Stimulated activated CD8-positive, alpha-beta memory T cell treated with anti-CD3 and anti-CD28 coated beads, Interleukin-4, amount 100 ng/mL, for 4 hours (primary cell): Measurements from ENCODE around the gene GJA5.
"Not testable (repeated sequence)": the region's sequence is repeated elsewhere in the genome, so short reads cannot be mapped to it uniquely, and the experiment has no call there.

Experiments used
- DNase-seq, 2 donors: peaks; one replicate each; pipeline ENCODE4 v3.0.0-alpha.2; 2020; ENCODE audit warnings: low read depth in 2 of 2, low spot score in 1 of 2

The GJA5 gene

DNA sequence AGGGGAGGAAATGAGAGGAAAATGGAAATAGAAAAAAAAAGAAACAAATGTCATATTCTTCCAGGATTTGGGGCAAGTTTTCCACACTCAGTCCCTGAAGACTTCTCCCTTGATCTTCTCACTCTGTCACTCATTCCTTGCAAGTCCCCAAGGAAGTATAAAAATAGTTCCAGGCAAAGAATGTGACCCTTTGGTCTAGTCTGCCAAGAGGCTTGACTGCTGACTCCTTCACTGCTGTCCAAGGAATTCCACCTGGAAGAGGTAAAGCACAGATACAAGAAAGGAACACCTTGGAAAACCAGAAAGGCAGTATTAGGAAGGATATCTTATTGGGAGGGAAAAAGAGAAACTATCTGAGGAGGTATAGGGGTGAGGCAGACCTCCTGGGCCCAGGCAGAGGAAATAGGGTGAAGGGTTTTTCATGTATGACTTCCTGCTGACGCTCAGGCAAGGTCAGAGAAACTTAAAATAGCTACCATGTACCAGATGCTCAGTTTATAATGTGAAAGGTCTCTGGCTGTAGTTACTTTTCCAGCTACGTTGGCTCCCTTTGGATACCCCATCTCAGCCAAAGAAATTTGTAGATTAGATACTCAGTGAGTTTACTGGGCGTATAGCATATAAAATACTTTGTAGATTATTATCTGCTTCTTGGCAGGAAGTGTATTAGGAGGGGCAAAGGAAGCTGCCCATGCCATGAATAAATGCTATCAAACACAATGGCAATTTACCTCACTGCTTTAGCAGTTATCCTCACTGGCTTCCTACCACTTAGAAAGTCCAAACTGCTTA, 2.0 kb upstream of the GJA5 start:
- DNase-seq, result no peak

- DNase-seq, result no peak
Measured at GRCh38 chr1:147758379-147759100, 1.9 kb downstream of the GJA5 start.

- no peak for DNase-seq
Measured at GRCh38 chr1:147757015-147757990, 3.1 kb downstream of the GJA5 start.

DNA sequence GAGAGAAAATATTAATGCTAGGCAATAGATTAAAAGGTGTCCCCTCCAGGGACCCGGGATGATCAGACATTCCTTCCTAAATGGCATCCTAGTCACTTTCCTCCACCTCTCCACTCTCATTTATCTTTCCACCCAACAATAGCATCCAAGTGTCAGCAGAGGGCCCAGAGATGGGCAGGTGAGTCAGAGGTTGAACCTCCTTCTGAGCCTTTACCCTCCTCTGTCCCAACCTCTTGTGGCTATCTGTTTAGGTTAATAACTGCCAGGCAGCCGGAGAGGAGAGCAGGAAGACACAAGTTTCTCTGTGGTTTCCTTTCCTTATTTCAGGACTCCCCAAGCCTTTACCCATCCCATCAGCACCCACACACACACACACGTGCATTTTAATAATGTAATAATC, 4.1 kb downstream of the GJA5 start:
- DNase-seq, result no peak

- no peak for DNase-seq
Measured at GRCh38 chr1:147754661-147755060, 5.7 kb downstream of the GJA5 start.

DNA sequence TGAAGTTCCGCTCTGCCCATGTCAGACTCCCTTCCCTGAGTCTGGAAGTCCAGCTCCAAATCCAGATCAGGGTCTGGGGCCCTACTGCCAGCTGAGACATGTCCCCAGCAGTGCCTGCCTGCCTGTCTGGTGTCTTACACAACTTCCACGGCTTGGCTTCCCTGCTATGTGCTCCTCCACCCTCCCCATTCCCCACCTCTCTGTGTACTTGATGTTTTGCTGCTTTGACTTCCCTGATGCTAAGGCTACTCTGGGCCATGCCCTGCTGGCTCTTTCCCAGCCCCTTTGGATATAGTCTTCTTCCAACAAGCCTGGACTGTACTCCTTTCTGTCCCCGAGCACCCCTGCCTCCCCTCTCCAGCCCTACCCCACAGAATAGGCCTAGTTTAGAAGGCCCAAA, 7.3 kb downstream of the GJA5 start:
- DNase-seq, result no peak

DNA sequence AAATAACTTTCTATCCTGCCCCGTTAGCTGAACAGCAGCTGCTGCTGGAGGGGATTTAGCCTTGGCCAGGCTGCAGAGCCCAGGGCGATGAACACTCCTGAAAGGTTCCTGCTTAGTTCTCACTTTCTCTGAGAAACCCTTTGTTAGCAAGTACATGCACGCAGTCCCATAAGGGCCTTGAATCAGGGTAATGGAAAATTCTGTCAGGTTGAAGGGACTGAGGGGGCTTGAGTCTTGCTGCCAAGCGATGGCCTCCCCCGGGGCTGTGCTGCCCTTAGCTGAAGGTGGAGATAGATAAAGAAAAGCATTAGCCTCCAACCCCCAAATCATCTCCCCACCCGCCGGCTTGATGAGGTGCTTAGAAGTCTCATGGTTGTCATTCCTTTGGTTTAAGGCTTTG, 7.9 kb downstream of the GJA5 start:
- DNase-seq, result no peak

- DNase-seq, result no peak
Measured at GRCh38 chr1:147751346-147751745, 9.1 kb downstream of the GJA5 start.

DNA sequence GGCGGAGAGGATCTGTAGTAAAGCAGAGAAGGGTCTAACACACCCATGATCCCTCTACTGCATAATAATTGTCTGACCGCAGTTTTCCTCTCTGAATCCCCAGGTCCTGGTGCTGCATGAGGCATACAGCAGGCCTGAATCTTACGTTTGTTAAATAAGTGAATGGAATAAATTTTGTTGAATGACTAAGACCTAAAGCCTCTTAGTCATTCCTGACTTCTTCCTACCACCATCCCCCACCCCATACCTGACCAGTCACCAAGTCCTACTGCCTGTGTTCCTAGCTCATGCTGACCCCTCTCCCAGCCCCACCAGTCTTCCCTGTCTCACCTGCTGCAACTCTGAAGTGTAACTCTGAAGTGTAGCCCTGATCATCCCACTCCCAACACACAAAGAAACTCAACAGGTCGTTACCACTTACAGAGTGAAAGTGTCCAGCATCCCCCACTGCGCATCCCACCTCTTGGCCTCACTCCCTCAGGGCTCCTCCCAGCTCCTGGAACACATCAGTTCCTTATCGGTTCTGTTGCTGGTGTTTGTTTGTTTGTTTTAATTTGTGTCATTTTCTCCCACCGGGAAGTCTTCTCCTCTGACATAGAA, 9.7 kb downstream of the GJA5 start:
- no peak for DNase-seq

DNA sequence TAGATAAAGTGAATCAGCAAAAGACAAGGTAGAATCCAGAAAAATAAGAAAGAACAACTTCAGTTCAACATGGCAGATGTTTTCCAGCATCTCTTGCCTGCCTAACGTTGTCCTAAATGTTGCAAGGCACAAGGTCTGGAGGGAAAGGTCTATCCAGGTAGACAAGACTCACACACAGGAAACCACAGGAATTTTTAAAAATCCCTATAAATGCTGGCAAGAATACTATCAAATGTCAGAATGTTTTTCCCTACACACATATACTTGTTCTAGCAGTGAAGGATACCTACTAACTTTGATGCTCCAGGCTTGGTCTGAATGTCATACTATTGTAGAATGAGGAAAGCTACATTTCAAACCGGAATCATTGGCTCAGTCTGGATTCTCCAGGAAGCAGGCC, 10.6 kb downstream of the GJA5 start:
- no peak for DNase-seq

DNA sequence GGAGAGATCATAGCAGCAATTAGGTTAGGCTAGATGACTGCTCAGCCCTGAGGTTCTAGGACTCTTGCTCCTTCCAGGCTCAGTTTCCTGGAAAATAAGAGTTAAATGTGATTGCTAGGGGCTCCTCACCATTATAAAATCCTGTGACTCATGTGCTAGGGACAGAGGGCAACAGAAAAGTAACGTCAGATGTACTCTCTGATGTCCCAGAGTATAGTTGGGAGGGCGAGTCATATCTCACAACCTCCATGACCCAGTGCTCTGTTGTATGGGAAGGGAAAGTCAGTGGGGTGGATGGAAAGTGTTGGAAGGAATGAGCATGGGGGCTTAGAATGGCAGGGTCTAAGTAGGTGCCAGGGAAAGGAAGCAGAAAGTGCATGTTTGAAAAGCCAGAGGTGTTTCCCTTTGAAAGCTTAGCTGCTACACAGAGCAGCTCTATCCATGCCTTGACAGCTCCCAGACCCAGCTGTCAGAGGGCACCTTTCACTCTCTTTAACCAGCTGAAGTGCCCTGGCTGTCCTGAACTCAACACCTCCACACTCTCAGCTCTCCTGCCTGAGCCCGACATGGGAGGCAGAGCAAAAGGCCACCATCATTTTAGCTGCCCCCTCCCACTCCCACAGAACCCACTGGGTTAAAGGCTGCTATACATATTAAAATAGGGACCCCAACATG, 11.6 kb downstream of the GJA5 start:
- no peak for DNase-seq

GRCh38 chr1:147747966-147748365, 12.4 kb downstream of the GJA5 start:
- no peak for DNase-seq

GRCh38 chr1:147745271-147745670, 15.1 kb downstream of the GJA5 start:
- no peak for DNase-seq

- no peak for DNase-seq
Measured at GRCh38 chr1:147741065-147741464, 19.3 kb downstream of the GJA5 start.

DNA sequence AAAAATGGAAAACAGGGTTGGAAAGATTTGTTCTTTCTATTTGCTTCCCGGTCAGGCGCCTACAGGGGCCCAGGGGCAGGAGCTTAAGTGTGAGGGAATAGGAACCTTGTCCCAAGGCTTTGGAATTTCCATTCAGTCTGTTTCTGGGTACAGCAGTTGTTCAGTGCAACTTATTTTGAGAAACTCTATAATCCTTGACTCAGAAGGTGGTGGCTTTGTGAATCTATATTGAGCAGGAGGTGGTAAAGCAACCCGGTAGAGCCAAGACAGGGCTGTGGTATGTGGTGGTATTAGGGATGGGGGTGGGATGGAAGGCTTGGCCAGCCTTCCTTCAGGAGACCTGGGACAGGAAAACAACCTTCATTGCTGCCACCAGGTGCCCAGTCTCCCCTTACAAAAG, 20.0 kb downstream of the GJA5 start:
- DNase-seq, result no peak

DNA sequence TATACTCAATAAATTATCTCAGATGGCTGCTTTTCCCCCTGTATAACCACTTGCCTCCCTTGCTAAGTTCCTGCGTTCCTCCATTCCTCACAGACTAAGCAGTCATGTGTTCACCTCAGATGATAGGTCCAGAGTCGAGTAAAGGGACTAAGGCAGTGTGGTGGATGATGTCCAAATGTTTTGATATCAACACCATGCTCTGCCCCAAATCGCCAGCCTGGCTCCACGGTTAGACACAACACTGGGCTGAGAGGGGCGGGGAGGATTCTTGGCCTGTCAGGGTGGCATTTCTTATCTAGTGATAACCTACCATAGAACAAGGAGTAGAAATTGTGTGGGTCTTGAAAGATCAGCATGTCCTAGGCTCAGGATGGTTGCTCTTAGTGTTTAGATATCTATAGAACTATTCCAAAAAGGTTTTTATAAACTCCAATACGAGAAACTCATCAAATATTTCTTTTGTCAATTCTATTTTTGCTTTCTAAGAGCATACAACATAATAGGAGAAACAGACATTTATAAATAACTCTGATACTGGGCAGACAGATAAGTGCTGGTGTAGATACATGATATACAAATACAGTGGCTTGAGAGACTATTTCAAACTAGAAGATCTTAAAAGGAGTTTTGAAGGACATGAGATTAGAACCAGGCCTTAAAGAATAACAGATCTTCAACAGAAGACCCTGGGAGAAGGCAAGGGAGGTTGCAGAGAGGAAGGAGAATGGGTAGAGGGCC, 21.5 kb downstream of the GJA5 start:
- no peak for DNase-seq

DNA sequence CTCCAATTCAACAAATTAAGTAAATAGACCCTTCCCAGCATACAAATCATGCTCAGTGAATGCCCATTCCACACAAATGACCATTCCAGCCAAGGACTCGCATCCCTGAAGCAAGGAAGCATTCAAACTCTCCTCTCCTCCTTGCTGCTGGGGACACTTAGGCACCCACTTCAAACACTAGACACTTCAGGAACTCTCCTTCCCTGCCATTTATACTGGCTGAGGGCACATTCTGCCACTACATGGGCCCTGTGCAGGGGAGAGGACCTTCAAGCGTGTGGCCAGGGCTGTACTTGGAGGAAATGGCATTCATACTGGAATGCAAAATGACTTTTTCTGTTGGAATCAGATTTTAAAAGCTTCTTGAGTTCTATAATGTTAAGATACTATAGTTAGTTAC, 22.3 kb downstream of the GJA5 start:
- DNase-seq, result no peak

- no peak for DNase-seq
Measured at GRCh38 chr1:147736883-147737282, 23.5 kb downstream of the GJA5 start.

DNA sequence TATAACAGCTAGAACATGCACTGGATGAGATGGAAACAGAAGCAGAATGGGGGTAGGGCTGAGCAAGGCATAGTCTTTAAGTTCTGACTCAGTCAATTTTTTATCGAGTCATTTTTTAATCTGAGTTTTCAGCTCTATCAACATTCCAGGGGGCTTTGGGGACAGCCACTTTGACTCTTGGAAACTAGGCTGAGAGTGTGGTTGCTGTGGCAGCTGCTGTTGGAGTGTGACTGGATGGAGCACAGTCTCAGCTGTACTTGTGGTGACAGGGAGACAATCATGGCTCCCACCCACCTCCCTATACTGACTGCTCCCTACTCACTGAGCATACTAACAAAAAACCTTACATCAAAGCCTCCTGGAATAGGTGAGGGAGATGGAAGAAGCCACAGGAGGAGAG, 25.0 kb downstream of the GJA5 start:
- no peak for DNase-seq

DNA sequence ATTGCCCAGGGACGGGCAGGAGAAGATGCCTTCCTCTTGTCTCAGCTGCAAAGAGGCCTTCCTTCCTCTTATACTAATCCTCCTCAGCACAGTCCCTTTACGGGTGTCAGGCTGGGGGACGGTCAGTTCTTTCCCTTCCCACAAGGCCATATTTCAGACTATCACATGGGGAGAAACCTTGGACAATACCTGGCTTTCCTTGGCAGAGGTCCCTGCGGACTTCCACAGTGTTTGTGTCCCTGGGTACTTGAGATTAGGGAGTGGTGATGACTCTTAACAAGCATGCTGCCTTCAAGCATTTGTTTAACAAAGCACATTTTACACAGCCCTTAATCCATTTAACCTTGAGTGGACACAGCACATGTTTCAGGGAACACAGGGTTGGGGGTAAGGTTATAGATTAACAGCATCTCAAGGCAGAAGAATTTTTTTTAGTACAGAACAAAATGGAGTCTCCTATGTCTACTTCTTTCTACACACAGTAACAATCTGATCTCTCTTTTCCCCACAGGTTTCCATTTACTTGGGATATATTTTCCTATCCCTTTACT, 26.0 kb downstream of the GJA5 start:
- DNase-seq, result not testable (repeated sequence)
